GM23338 (cell line): ENCODE data around the gene SERPINI2. TPM values are rescaled to one million over a fixed set of nuclear protein-coding genes. Genes with fewer than 3 reads are reported as not detected.

Experiments
- ATAC-seq: fragments of 200-7000 bp; cut with Tn5 transposase; 3 replicates; pipeline ENCODE4 v1.9.1; 2020
- DNase-seq: peaks from one replicate; pipeline ENCODE4 v3.0.0-alpha.2; 2015; ENCODE audit warnings: low spot score
- H2AFZ ChIP-seq: fragments of 200-600 bp; sonication (generic); 2 replicates; pipeline ENCODE4 v1.8.0; 2016; ENCODE audit warnings: antibody characterized with exemption, mild to moderate bottlenecking, moderate library complexity
- H3F3A ChIP-seq: fragments of 200-600 bp; sonication (generic); replicated peaks from 2 replicates; pipeline ENCODE4 v1.8.0; 2017; ENCODE audit warnings: antibody characterized with exemption, mixed run types, low read depth
- H3K27ac ChIP-seq: fragments of 200-600 bp; sonication (generic); 2 replicates; pipeline ENCODE4 v1.6.1; 2016; ENCODE audit warnings: low read depth
- H3K27me3 ChIP-seq: fragments of 200-600 bp; sonication (generic); 2 replicates; pipeline ENCODE4 v1.8.0; 2016; ENCODE audit warnings: mild to moderate bottlenecking, mixed run types, moderate library complexity; ENCODE audit not compliant: insufficient read depth
- H3K36me3 ChIP-seq: fragments of 200-600 bp; sonication (generic); 2 replicates; pipeline ENCODE4 v1.8.0; 2016; ENCODE audit warnings: mild to moderate bottlenecking; ENCODE audit not compliant: insufficient read depth
- H3K4me1 ChIP-seq: fragments of 200-600 bp; sonication (generic); 2 replicates; pipeline ENCODE4 v1.8.0; 2016; ENCODE audit warnings: mild to moderate bottlenecking, moderate library complexity; ENCODE audit not compliant: insufficient read depth
- H3K4me2 ChIP-seq: fragments of 200-600 bp; sonication (generic); 2 replicates; pipeline ENCODE4 v1.7.1; 2017; ENCODE audit warnings: mixed run types
- H3K4me3 ChIP-seq: fragments of 200-600 bp; sonication (generic); 2 replicates; pipeline ENCODE4 v1.6.1; 2016; ENCODE audit warnings: mixed run types
- H3K79me2 ChIP-seq: fragments of 200-600 bp; sonication (generic); replicated peaks from 2 replicates; pipeline ENCODE4 v1.8.0; 2017; ENCODE audit warnings: mild to moderate bottlenecking; ENCODE audit not compliant: insufficient read depth
- H3K9me2 ChIP-seq: fragments of 200-600 bp; sonication (generic); 2 replicates; pipeline ENCODE4 v1.8.0; 2017; ENCODE audit not compliant: insufficient read depth
- H4K20me1 ChIP-seq: fragments of 200-600 bp; sonication (generic); replicated peaks from 2 replicates; pipeline ENCODE4 v1.8.0; 2017; ENCODE audit warnings: mild to moderate bottlenecking; ENCODE audit not compliant: insufficient read depth
- H3K27ac Mint-ChIP-seq: 2 replicates; pipeline ENCODE4 v1.8.0; 2020; ENCODE audit warnings: inconsistent platforms, mild to moderate bottlenecking, moderate library complexity, mixed read lengths
- H3K27me3 Mint-ChIP-seq: 3 replicates; pipeline ENCODE4 v1.8.0; 2022; ENCODE audit warnings: low read depth, mild to moderate bottlenecking, moderate library complexity, mixed read lengths, inconsistent platforms; ENCODE audit not compliant: insufficient read depth, poor library complexity
- H3K36me3 Mint-ChIP-seq: 3 replicates; pipeline ENCODE4 v1.8.0; 2021; ENCODE audit warnings: low read depth, mild to moderate bottlenecking, inconsistent platforms, moderate library complexity, mixed read lengths
- H3K4me1 Mint-ChIP-seq: 3 replicates; pipeline ENCODE4 v1.8.0; 2020; ENCODE audit warnings: mild to moderate bottlenecking, inconsistent platforms, mixed read lengths
- H3K4me3 Mint-ChIP-seq: 3 replicates; pipeline ENCODE4 v1.8.0; 2021; ENCODE audit warnings: moderate library complexity, mild to moderate bottlenecking, inconsistent platforms, mixed read lengths
- H3K9me3 Mint-ChIP-seq: 3 replicates; pipeline ENCODE4 v1.8.0; 2020; ENCODE audit warnings: moderate library complexity, mild to moderate bottlenecking, inconsistent platforms, mixed read lengths
- CREB1 ChIP-seq: fragments of 250-450 bp; sonication (Bioruptor Pico); IDR thresholded peaks from 2 replicates; pipeline ENCODE4 v1.5.0; 2020; ENCODE audit warnings: low read depth, mild to moderate bottlenecking, moderate library complexity
- EZH2 ChIP-seq: fragments of 200-600 bp; sonication (generic); IDR thresholded peaks from one replicate; pipeline ENCODE4 v1.8.0; 2017; ENCODE audit warnings: antibody characterized with exemption, mild to moderate bottlenecking, low read depth; ENCODE audit not compliant: unreplicated experiment
- EZH2phosphoT487 ChIP-seq: fragments of 200-600 bp; sonication (generic); IDR thresholded peaks from one replicate; pipeline ENCODE4 v1.8.1; 2018; ENCODE audit warnings: antibody characterized with exemption; ENCODE audit not compliant: unreplicated experiment
- JUNB ChIP-seq: IDR thresholded peaks from one replicate; pipeline ENCODE4 v1.6.1; 2016; ENCODE audit warnings: antibody characterized with exemption; ENCODE audit not compliant: unreplicated experiment
- NANOG ChIP-seq: IDR thresholded peaks from 2 replicates; pipeline ENCODE4 v1.6.1; 2016; ENCODE audit warnings: antibody characterized with exemption, borderline replicate concordance
- POLR2AphosphoS5 ChIP-seq: IDR thresholded peaks from 2 replicates; pipeline ENCODE4 v1.6.1; 2016; ENCODE audit warnings: antibody characterized with exemption, low read depth
- STAT1 ChIP-seq: IDR thresholded peaks from one replicate; pipeline ENCODE4 v1.6.1; 2016; ENCODE audit warnings: antibody characterized with exemption; ENCODE audit not compliant: unreplicated experiment
- ZNF114 ChIP-seq: fragments of 250-450 bp; sonication (Bioruptor Pico); IDR thresholded peaks from 2 replicates; pipeline ENCODE4 v1.5.0; 2020; ENCODE audit warnings: mild to moderate bottlenecking, moderate library complexity
- ZNF331 ChIP-seq: fragments of 250-450 bp; sonication (Bioruptor Pico); IDR thresholded peaks from 2 replicates; pipeline ENCODE4 v1.5.0; 2020; ENCODE audit warnings: low read depth, mild to moderate bottlenecking, moderate library complexity
- polyA plus RNA-seq: library from polyadenylated mRNA; unstranded; fragments of >200 nt; fragmentation: Nextera tagmentation; extraction: Ambion mirVana; gene quantifications from 2 replicates; pipeline ENCODE4 v1.2.1, GENCODE V29; 2016
- total RNA-seq: library from RNA; depleted of rRNA; stranded (reverse); fragments of >200 nt; shearing (Covaris generic); gene quantifications from 2 replicates; pipeline ENCODE4 v1.2.3, GENCODE V29; 2014
- TF ChIP-seq, protein P1 (sequence below), 2 experiments: fragments of 200-600 bp in 1 of 2; sonication (generic) in 1 of 2; conservative IDR thresholded peaks; 2 replicates each; pipeline versions ENCODE4 v1.5.1 to v1.6.1; 2016 to 2017; ENCODE audit warnings: antibody characterized with exemption in 2 of 2, low read depth in 2 of 2, mild to moderate bottlenecking in 2 of 2, moderate library complexity in 1 of 2
- TF ChIP-seq, protein P2 (sequence below): fragments of 250-450 bp; sonication (Bioruptor Pico); IDR thresholded peaks from 2 replicates; pipeline ENCODE4 v1.5.0; 2020; ENCODE audit warnings: mild to moderate bottlenecking, moderate library complexity

The SERPINI2 gene
- total and polyA plus RNA-seq, 2 experiments from 2014 or later = 0.68 to 2.5 TPM

DNA sequence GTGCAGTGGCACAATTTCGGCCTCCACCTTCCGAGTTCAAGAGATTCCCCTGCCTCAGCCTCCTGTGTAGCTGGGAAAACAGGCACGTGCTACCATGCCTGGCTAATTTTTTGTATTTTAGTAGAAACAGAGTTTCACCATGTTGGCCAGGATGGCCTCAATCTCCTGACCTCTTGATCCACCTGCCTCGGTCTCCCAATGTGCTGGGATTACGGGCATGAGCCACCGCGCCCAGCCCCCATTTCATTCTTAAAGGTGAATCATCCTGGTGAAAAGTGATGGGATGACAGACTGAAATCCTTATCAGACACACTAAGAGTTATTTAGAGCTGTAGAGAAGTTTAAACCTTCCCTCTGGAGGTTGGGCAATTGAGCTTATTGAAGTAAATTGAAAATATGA lies 24.1 kb upstream of the SERPINI2 start:
- Histone ChIP-seq H3K79me2 (no peaks in the 10 kb centered on the region), H3K27ac (no peak overlapping the region), H3K4me1 (no peaks in the 10 kb centered on the region), H4K20me1 (no peaks in the 10 kb centered on the region), H3K36me3 (no peaks in the 10 kb centered on the region), H3F3A (no peaks in the 10 kb centered on the region), H3K4me2 (no peak overlapping the region), H3K4me3 (no peak overlapping the region), H3K27me3 (no peaks in the 10 kb centered on the region), H3K9me2 (no peaks in the 10 kb centered on the region), H2AFZ (no peak overlapping the region)
- peaks cover 6% of the 10 kb centered on the region; the same call in 2 of the 3 replicates for H3K4me1 Mint-ChIP-seq
- H3K9me3 Mint-ChIP-seq = no peaks in the 10 kb centered on the region
- no peak for DNase-seq
- no peak for TF ChIP-seq NANOG
- TF ChIP-seq, protein P1, sequence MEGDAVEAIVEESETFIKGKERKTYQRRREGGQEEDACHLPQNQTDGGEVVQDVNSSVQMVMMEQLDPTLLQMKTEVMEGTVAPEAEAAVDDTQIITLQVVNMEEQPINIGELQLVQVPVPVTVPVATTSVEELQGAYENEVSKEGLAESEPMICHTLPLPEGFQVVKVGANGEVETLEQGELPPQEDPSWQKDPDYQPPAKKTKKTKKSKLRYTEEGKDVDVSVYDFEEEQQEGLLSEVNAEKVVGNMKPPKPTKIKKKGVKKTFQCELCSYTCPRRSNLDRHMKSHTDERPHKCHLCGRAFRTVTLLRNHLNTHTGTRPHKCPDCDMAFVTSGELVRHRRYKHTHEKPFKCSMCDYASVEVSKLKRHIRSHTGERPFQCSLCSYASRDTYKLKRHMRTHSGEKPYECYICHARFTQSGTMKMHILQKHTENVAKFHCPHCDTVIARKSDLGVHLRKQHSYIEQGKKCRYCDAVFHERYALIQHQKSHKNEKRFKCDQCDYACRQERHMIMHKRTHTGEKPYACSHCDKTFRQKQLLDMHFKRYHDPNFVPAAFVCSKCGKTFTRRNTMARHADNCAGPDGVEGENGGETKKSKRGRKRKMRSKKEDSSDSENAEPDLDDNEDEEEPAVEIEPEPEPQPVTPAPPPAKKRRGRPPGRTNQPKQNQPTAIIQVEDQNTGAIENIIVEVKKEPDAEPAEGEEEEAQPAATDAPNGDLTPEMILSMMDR (conservative IDR thresholded peaks at IDR 0.05; ENCODE audit: low read depth in 2 of 2) = no peak
- no peak for TF ChIP-seq STAT1
- no peak for TF ChIP-seq ZNF331 (CRISPR knock-in tag)
- no peak for TF ChIP-seq ZNF114 (CRISPR knock-in tag)
- no peak for TF ChIP-seq POLR2AphosphoS5
- TF ChIP-seq EZH2 = no peak
- TF ChIP-seq, protein P2, sequence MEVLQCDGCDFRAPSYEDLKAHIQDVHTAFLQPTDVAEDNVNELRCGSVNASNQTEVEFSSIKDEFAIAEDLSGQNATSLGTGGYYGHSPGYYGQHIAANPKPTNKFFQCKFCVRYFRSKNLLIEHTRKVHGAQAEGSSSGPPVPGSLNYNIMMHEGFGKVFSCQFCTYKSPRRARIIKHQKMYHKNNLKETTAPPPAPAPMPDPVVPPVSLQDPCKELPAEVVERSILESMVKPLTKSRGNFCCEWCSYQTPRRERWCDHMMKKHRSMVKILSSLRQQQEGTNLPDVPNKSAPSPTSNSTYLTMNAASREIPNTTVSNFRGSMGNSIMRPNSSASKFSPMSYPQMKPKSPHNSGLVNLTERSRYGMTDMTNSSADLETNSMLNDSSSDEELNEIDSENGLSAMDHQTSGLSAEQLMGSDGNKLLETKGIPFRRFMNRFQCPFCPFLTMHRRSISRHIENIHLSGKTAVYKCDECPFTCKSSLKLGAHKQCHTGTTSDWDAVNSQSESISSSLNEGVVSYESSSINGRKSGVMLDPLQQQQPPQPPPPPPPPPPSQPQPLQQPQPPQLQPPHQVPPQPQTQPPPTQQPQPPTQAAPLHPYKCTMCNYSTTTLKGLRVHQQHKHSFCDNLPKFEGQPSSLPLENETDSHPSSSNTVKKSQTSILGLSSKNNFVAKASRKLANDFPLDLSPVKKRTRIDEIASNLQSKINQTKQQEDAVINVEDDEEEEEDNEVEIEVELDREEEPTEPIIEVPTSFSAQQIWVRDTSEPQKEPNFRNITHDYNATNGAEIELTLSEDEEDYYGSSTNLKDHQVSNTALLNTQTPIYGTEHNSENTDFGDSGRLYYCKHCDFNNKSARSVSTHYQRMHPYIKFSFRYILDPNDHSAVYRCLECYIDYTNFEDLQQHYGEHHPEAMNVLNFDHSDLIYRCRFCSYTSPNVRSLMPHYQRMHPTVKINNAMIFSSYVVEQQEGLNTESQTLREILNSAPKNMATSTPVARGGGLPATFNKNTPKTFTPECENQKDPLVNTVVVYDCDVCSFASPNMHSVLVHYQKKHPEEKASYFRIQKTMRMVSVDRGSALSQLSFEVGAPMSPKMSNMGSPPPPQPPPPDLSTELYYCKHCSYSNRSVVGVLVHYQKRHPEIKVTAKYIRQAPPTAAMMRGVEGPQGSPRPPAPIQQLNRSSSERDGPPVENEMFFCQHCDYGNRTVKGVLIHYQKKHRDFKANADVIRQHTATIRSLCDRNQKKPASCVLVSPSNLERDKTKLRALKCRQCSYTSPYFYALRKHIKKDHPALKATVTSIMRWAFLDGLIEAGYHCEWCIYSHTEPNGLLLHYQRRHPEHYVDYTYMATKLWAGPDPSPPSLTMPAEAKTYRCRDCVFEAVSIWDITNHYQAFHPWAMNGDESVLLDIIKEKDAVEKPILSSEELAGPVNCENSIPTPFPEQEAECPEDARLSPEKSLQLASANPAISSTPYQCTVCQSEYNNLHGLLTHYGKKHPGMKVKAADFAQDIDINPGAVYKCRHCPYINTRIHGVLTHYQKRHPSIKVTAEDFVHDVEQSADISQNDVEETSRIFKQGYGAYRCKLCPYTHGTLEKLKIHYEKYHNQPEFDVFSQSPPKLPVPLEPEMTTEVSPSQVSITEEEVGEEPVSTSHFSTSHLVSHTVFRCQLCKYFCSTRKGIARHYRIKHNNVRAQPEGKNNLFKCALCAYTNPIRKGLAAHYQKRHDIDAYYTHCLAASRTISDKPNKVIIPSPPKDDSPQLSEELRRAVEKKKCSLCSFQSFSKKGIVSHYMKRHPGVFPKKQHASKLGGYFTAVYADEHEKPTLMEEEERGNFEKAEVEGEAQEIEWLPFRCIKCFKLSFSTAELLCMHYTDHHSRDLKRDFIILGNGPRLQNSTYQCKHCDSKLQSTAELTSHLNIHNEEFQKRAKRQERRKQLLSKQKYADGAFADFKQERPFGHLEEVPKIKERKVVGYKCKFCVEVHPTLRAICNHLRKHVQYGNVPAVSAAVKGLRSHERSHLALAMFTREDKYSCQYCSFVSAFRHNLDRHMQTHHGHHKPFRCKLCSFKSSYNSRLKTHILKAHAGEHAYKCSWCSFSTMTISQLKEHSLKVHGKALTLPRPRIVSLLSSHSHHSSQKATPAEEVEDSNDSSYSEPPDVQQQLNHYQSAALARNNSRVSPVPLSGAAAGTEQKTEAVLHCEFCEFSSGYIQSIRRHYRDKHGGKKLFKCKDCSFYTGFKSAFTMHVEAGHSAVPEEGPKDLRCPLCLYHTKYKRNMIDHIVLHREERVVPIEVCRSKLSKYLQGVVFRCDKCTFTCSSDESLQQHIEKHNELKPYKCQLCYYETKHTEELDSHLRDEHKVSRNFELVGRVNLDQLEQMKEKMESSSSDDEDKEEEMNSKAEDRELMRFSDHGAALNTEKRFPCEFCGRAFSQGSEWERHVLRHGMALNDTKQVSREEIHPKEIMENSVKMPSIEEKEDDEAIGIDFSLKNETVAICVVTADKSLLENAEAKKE (CRISPR knock-in tag) = no peak
- no peak for TF ChIP-seq JUNB
- TF ChIP-seq EZH2phosphoT487 = no peak
- TF ChIP-seq CREB1 = no peak
- H3K27me3 Mint-ChIP-seq = no peaks in the 10 kb centered on the region
- H3K27ac Mint-ChIP-seq = no peak overlapping the region
- no peak overlapping the region for H3K4me3 Mint-ChIP-seq
- H3K36me3 Mint-ChIP-seq = no peaks in the 10 kb centered on the region
- no peak for ATAC-seq
